Measurements from ENCODE around the gene ZNF112. TPM values are rescaled to one million over a fixed set of nuclear protein-coding genes. Genes with fewer than 3 reads are reported as not detected.

ZNF112 gene
- total and polyA plus RNA-seq, 10 donors = 0.62 to 4.7 (median 3.4) TPM

DNA sequence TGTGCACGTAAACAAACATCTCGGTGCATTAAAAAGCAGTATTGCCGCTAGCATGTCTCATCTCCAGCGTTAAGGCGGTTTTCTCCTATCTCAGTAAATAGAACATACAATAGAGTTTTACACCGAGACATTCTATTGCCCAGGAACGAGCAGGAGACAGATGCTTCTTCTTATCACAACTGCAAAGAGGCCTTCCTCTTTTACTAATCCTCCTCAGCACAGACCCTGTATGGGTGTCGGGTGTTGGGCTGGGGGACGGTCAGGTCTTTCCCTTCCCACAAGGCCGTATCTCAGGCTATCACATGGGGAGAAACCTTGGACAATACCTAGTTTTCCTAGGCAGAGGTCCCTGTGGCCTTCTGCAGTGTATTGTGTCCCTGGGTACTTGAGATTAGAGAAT is 75.6 kb downstream of the ZNF112 start:
- no peaks in the 10 kb centered on the region for H3K4me1 ChIP-seq
- H3K27me3 ChIP-seq (replicated peaks in 1 of 7) = no peaks in the 10 kb centered on the region
- H3K9me3 ChIP-seq = peaks cover 2 to 100% (median 100%) of the 10 kb centered on the region in 8 donors
- intact Hi-C loops (cut with DNase I; ENCODE audit: low total_unique reads) = no loop called here
- DNase-seq = no peak
- TF ChIP-seq POLR2AphosphoS5 (IDR thresholded peaks at IDR 0.05) (no peak), POLR2A (IDR thresholded peaks at IDR 0.05) (no peak)
- TF ChIP-seq, protein P1, sequence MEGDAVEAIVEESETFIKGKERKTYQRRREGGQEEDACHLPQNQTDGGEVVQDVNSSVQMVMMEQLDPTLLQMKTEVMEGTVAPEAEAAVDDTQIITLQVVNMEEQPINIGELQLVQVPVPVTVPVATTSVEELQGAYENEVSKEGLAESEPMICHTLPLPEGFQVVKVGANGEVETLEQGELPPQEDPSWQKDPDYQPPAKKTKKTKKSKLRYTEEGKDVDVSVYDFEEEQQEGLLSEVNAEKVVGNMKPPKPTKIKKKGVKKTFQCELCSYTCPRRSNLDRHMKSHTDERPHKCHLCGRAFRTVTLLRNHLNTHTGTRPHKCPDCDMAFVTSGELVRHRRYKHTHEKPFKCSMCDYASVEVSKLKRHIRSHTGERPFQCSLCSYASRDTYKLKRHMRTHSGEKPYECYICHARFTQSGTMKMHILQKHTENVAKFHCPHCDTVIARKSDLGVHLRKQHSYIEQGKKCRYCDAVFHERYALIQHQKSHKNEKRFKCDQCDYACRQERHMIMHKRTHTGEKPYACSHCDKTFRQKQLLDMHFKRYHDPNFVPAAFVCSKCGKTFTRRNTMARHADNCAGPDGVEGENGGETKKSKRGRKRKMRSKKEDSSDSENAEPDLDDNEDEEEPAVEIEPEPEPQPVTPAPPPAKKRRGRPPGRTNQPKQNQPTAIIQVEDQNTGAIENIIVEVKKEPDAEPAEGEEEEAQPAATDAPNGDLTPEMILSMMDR (IDR thresholded peaks at IDR 0.05 in 8 of 11, conservative IDR thresholded peaks at IDR 0.05 in 3 of 11) = no peak
- no peak overlapping the region for H3K4me3 ChIP-seq
- peaks cover 0 to 33% (median 3%) of the 10 kb centered on the region in 6 donors for H3K36me3 ChIP-seq
- H3K27ac ChIP-seq = no peak overlapping the region
- 84 to 95% (median 85%) methylated on average over 10 of the region's 10 CpGs for WGBS, 5 donors

DNA sequence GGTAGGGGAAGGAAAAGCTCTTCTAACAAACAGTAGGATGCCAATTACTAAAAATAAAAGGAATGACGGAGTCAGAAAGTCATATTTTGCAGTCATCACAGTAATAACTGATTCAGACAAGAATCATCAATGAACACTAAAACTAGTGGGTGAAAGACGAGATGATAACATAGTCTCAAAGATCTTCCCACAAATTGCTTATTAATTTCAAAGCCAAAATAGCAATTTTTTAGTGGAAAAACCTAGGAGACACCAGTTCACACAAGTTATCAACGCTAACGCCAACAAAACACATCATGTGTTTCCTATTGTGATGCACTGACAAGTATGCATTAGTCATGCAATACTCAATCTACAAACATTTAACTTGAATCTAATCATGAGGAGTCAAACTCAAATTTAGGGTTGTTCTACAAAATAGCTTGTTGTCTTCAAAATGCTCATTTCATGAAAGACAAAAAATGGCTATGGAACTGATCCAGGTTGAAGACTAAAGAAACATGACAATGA is 78.2 kb downstream of the ZNF112 start:
- peaks cover 0 to 51% (median 12%) of the 10 kb centered on the region in 6 donors for H3K36me3 ChIP-seq
- intact Hi-C loops (cut with DNase I; ENCODE audit: low total_unique reads) = no loop called here
- DNase-seq = no peak
- H3K27me3 ChIP-seq (replicated peaks in 1 of 7) = no peaks in the 10 kb centered on the region
- H3K4me3 ChIP-seq = no peak overlapping the region
- WGBS, 5 donors = 85 to 96% (median 91%) methylated on average over 4 of the region's 4 CpGs
- TF ChIP-seq POLR2AphosphoS5 (IDR thresholded peaks at IDR 0.05) = no peak
- TF ChIP-seq POLR2A (IDR thresholded peaks at IDR 0.05) = no peak
- TF ChIP-seq, protein P1 (IDR thresholded peaks at IDR 0.05 in 8 of 11, conservative IDR thresholded peaks at IDR 0.05 in 3 of 11) = no peak
- H3K9me3 ChIP-seq = peaks cover 5 to 100% (median 100%) of the 10 kb centered on the region in 8 donors
- no peak overlapping the region for H3K27ac ChIP-seq
- no peaks in the 10 kb centered on the region for H3K4me1 ChIP-seq

DNA sequence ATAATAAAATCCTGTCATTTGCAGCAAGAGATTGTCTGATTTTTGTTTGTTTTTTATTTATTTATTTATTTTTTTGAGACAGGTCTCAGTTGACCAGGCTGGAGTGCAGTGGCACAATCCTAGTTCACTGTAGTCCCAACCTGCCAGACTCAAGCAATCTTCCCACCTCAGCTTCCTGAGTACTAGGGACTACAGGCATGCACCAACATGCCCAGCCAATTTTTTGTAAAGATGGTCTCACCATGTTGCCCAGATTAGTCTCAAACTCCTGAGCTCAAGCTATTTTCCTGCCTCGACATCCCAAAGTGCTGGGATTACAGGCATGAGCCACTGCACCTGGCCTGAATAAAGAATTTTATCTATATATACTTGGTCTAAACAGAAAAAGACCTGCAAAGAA is 79.1 kb downstream of the ZNF112 start:
- 93 to 95% (median 94%) methylated on average over 1 of the region's 1 CpG for WGBS, 5 donors
- intact Hi-C loops (cut with DNase I; ENCODE audit: low total_unique reads) = no loop called here
- Histone ChIP-seq H3K4me3 (no peak overlapping the region), H3K9me3 (peaks cover 5 to 100% (median 100%) of the 10 kb centered on the region in 8 donors), H3K27ac (no peak overlapping the region), H3K36me3 (peaks cover 0 to 55% (median 13%) of the 10 kb centered on the region in 6 donors), H3K4me1 (no peaks in the 10 kb centered on the region), H3K27me3 (replicated peaks in 1 of 7) (no peaks in the 10 kb centered on the region)
- no peak for DNase-seq
- no peak for TF ChIP-seq POLR2A (IDR thresholded peaks at IDR 0.05)
- TF ChIP-seq, protein P1 (IDR thresholded peaks at IDR 0.05 in 8 of 11, conservative IDR thresholded peaks at IDR 0.05 in 3 of 11) = no peak
- no peak for TF ChIP-seq POLR2AphosphoS5 (IDR thresholded peaks at IDR 0.05)

Small RNA genes within 50 kb of the gene (small RNA-seq; reads per million reads assigned to genes)
- gene NDUFA3P1 = 0 reads per million in 4 donors

Other genes with a start within 250 kb of the ZNF112 start
- gene ZNF225, start 243.3 kb downstream of the ZNF112 start, total RNA-seq = 1 to 10 TPM; 5.0 to 9.4 (median 6.6) TPM
- 1 to 10 TPM; 1.4 to 2.0 (median 1.7) TPM for gene ZNF225, start 243.3 kb downstream of the ZNF112 start, polyA plus RNA-seq
- gene ZNF234, start 215.1 kb downstream of the ZNF112 start, total RNA-seq = 10 to 100 TPM; 12.2 to 17.6 (median 13.8) TPM
- 1 to 10 TPM; 2.2 to 3.9 (median 2.6) TPM for gene ZNF234, start 215.1 kb downstream of the ZNF112 start, polyA plus RNA-seq
- gene ZNF226, start 191.6 kb downstream of the ZNF112 start, total RNA-seq = 10 to 100 TPM; 21.5 to 40.0 (median 29.3) TPM
- gene ZNF226, start 191.6 kb downstream of the ZNF112 start, polyA plus RNA-seq = 10 to 100 TPM; 14.4 to 20.9 (median 15.8) TPM
- 10 to 100 TPM; 23.0 to 32.6 (median 30.2) TPM for gene ZNF227, start 144.1 kb downstream of the ZNF112 start, total RNA-seq
- gene ZNF227, start 144.1 kb downstream of the ZNF112 start, polyA plus RNA-seq = 1 to 10 TPM; 4.7 to 8.1 (median 5.5) TPM
- 1 to 10 TPM in 6 of 7 donors, under 1 TPM in 1; 0.75 to 2.3 (median 1.4) TPM for gene ZNF233, start 96.8 kb downstream of the ZNF112 start, total RNA-seq
- under 1 TPM; 0.15 to 0.49 (median 0.42) TPM for gene ZNF233, start 96.8 kb downstream of the ZNF112 start, polyA plus RNA-seq
- 10 to 100 TPM in 4 of 7 donors, 1 to 10 TPM in 3; 8.7 to 14.6 (median 11.6) TPM for gene ZNF235, start 51.7 kb downstream of the ZNF112 start, total RNA-seq
- 1 to 10 TPM; 2.4 to 4.7 (median 2.7) TPM for gene ZNF235, start 51.7 kb downstream of the ZNF112 start, polyA plus RNA-seq
- gene ZNF285, start 44.9 kb upstream of the ZNF112 start, total RNA-seq = 1 to 10 TPM; 1.0 to 4.2 (median 3.2) TPM
- gene ZNF285, start 44.9 kb upstream of the ZNF112 start, polyA plus RNA-seq = 1 to 10 TPM; 1.4 to 2.9 (median 2.2) TPM
- gene ZNF229, start 91.8 kb upstream of the ZNF112 start, total RNA-seq = 1 to 10 TPM; 1.9 to 7.6 (median 5.6) TPM
- gene ZNF229, start 91.8 kb upstream of the ZNF112 start, polyA plus RNA-seq = 1 to 10 TPM in 2 of 3 donors, under 1 TPM in 1; 0.83 to 1.5 (median 1.2) TPM
- 10 to 100 TPM in 6 of 7 donors, 1 to 10 TPM in 1; 7.3 to 25.0 (median 12.7) TPM for gene ZNF180, start 143.8 kb upstream of the ZNF112 start, total RNA-seq
- 1 to 10 TPM; 4.1 to 5.3 (median 4.3) TPM for gene ZNF180, start 143.8 kb upstream of the ZNF112 start, polyA plus RNA-seq
- gene CEACAM20, start 173.0 kb upstream of the ZNF112 start, total RNA-seq = not detected
- gene CEACAM20, start 173.0 kb upstream of the ZNF112 start, polyA plus RNA-seq = not detected